LNCAP (cell line): ENCODE results near the gene CD34.

Experiments used
- TF ChIP-seq, protein P1 (sequence below): fragments of 450-650 bp; IDR thresholded peaks from 2 replicates; pipeline ENCODE4 v1.5.1; 2017; ENCODE audit warnings: mild to moderate bottlenecking

Gene CD34

DNA sequence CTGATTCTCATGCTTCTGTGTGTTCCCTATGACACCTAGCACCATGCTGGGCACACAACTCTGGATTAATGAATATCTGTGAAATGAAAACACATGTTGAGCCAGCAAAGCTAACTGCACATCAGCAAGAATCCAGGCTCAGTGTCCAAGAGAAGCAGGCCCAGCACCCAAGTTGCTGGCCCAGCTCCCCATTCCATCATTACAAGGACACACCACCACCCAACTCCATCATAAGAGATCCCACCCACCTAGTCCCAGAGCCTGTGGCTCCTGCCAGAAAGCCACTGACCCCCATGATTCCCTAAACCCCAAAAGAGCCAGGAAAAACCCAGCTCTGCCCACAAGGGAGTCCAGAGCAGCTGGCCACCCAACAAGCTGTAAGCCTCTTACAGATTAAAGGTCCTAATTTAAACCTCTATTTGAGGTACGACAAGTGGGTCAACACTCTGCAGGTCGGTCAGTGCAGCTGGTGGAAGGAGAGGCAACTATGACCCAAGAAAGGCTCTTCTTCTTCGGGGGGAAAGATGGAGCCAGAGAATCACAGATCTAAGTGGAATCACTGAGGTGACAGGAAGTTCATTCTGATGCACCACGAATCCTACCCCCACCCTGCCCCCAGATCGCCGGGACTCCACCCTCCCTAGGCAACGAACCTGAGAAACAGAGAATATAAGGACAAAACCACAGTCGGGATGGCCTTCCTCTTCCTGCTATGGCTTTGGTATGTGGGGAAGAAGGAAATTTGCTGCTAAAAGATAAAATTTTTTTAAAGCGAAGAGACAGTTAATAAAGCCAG is 58.2 kb downstream of the CD34 start:
- TF ChIP-seq, protein P1, sequence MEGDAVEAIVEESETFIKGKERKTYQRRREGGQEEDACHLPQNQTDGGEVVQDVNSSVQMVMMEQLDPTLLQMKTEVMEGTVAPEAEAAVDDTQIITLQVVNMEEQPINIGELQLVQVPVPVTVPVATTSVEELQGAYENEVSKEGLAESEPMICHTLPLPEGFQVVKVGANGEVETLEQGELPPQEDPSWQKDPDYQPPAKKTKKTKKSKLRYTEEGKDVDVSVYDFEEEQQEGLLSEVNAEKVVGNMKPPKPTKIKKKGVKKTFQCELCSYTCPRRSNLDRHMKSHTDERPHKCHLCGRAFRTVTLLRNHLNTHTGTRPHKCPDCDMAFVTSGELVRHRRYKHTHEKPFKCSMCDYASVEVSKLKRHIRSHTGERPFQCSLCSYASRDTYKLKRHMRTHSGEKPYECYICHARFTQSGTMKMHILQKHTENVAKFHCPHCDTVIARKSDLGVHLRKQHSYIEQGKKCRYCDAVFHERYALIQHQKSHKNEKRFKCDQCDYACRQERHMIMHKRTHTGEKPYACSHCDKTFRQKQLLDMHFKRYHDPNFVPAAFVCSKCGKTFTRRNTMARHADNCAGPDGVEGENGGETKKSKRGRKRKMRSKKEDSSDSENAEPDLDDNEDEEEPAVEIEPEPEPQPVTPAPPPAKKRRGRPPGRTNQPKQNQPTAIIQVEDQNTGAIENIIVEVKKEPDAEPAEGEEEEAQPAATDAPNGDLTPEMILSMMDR, result no peak

DNA sequence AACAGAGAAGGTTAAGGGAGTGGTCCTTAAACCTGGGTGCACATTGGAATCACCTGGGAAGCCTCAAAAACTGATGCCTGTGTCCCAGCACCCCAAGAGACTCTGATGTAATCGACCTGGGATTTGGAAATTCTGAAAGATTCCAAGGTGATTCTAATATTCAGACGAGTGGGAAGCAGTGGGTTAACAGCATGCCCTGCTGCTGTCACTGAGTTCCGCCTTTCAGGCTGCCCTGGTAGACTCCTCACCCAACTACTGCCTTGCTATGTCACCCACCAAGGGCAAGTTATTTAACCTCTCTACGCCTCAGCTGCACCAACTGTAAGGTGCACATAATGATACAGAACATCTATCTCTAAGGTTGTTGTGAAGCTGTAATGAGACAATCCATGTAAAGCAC is 59.2 kb downstream of the CD34 start:
- TF ChIP-seq, protein P1, result no peak

DNA sequence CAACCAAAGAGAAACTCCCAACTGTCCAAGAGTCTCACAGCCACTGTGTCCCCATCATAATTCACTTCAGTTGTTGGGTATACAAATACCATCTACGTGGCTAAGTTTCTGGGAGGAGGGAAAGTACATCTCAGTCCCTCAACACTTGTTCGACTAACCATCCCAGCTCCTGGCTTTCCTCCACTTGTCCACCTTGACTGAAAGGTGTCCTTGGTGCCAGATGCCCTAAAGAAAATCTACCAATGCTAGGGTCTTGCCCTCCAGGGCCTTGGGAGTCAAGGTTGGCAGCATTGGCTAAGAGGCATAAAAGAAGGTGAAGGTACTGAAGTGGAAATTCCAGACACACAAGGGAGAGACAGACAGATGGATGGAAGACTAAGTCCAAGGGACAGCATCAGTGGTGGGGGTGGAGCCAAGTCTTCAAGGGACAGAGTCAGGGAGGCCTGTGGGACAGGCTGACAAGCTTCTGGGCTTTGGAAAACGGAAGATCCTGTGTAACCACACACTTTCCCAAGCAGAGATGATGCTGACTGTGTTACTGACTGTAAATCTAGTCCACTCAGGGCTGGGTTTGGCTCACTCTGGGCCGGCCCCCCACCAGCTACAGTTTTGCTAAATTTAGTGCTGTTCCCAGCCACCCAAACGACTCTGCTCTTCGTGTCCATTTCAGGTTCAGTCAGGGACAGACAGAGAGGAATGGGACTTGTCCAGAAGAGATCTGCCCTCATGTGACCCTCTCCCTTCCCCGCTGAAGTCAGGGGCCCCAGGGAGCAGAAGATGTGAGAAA is 60.1 kb downstream of the CD34 start:
- TF ChIP-seq, protein P1, result no peak

DNA sequence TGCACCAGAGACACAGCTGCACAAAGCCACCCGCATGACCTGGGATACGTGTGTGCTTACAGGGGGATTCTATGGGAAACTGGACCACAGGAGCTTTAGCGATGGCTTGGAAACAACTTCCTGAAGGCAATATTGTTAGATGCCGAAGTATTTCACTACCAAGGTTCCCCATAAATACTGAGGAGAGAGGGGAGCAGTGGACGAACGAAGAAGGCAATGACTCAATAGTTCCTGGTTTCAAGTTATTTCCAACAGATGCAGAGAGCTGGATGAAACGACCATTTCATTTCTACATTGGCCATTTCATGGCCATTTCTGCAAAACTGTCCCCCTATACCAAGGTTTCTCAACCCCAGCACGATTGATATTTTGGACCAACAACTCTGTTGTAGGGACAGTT is 61.3 kb downstream of the CD34 start:
- TF ChIP-seq, protein P1, result no peak

DNA sequence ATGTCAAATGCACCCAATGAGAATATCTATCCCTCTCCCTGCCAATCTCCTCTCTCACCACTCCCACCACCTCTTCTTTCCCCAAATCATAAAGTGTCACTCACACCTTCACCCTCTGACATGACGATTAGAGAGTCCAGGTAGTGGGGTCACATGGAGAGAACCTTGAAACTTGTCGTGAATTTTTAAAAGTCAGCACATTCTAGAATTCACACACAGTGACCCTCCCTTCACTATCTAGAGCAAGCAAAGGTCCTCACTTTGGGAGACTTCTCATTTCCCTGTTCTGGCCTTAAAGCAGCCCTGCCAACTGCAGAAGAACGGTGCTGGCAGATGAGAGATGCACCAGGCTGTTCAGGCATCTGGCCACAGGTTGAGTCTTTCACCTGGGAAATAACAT is 61.9 kb downstream of the CD34 start:
- TF ChIP-seq, protein P1, result no peak

DNA sequence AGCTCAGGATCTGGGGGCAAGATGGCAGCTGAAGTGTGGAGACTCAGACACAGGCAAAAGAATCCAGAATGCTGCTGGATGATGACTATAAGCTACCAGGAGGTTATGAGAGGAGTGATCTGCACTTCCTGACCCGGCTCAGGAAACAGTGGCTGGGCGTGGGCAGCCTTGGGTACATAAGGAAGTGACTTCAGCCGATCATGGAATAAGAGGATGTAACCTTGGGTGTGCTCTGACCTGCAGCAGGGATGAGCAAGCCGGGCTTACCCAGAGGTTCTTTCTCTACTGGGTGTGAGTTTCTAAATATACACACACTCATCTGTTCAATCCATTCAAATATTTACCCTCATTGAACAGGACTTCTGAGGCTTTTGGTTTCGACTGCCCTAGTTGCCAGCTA is 62.7 kb downstream of the CD34 start:
- TF ChIP-seq, protein P1, result no peak

DNA sequence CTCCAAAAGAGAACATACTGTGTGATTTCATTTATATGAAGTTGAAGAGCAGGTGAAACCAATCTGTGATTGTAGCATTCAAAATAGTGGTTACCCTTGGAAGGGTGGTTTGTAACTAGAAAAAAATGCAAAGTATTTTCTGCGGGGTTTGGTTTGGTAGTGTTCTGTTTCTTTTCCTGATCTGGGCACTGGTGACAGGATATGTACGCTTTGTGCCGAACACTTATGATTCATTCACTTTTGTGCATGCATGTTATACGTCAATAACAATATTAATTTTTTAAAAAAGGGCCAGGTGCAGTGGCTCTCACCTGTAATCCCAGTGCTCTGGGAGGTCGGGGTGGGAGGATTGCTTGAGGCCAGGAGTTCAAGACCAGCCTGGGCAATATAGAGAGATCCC is 63.8 kb downstream of the CD34 start:
- TF ChIP-seq, protein P1, result no peak
